Mesodermal cell (in vitro differentiated cells): ENCODE results near the gene CELF3.
A peak's percentile ranks its signal among the peaks of the same experiment; 100 is the strongest.
"Not testable (repeated sequence)": the region's sequence is repeated elsewhere in the genome, so short reads cannot be mapped to it uniquely, and the experiment has no call there.

Source experiments
- H3K27ac ChIP-seq: 2 replicates; pipeline ENCODE4 v1.7.0; 2013; ENCODE audit warnings: mild to moderate bottlenecking, low read depth, low read length, moderate library complexity; ENCODE audit not compliant: severe bottlenecking
- H3K36me3 ChIP-seq: 2 replicates; pipeline ENCODE4 v1.7.1; 2013; ENCODE audit warnings: mild to moderate bottlenecking, low read length, moderate library complexity; ENCODE audit not compliant: control insufficient read depth, insufficient read depth
- H3K4me1 ChIP-seq: one replicate; pipeline ENCODE4 v1.7.1; 2013; ENCODE audit warnings: mild to moderate bottlenecking, low read length; ENCODE audit not compliant: insufficient read depth, control insufficient read depth, poor library complexity, severe bottlenecking
- H3K4me3 ChIP-seq: 2 replicates; pipeline ENCODE4 v1.7.0; 2013; ENCODE audit warnings: low read length, control low read depth, mild to moderate bottlenecking; ENCODE audit not compliant: insufficient read depth, poor library complexity, severe bottlenecking; ENCODE audit errors: extremely low read depth
- H3K9me3 ChIP-seq: 2 replicates; pipeline ENCODE4 v1.7.1; 2013; ENCODE audit warnings: mild to moderate bottlenecking, low read length, moderate library complexity; ENCODE audit not compliant: control insufficient read depth
- WGBS, 2 experiments: methylation state at CpG; one replicate each; pipeline ENCODE4 v1.1.5; 2013; ENCODE audit warnings: missing lambda C conversion rate in 2 of 2; ENCODE audit not compliant: insufficient coverage in 2 of 2; 5-methylcytosine and 5-hydroxymethylcytosine counted together

CELF3 gene

DNA sequence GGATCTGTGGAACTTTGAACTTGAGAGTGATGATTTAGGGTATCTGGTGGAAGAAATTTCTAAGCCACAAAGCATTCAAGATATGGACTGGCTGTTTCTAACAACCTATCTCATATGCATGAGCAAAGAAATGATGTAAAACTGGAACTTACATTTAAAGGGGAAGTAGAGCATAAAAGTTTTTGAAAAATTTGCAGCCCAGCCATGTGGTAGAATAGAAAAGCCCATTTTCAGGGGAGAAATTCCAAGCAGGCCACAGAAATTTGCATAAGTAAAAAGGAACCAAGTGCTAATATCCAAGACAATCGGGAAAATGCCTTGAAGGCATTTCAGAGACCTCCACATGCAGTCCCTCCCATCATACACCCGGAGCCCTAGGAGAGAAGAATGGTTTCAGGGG is 20.4 kb upstream of the CELF3 start:
- Histone ChIP-seq H3K4me1 (no peaks in the 10 kb centered on the region), H3K9me3 (peaks cover 20% of the 10 kb centered on the region), H3K27ac (no peak overlapping the region), H3K36me3 (no peaks in the 10 kb centered on the region), H3K4me3 (no peak overlapping the region)
- 58 to 100% methylated on average over 1 to 2 of the region's 2 CpGs for WGBS, 2 experiments

GRCh38 chr1:151733995-151734394 is 17.4 kb upstream of the CELF3 start:
- WGBS, 2 experiments: 87 to 93% methylated on average over 6 to 9 of the region's 9 CpGs
- not testable (repeated sequence) for H3K4me1 ChIP-seq, H3K36me3 ChIP-seq, H3K27ac ChIP-seq, H3K4me3 ChIP-seq
- H3K9me3 ChIP-seq: peaks cover 20% of the 10 kb centered on the region

GRCh38 chr1:151733126-151733525 is 16.5 kb upstream of the CELF3 start:
- WGBS, 2 experiments: 80 to 87% methylated on average over 3 of the region's 3 CpGs
- H3K27ac ChIP-seq: no peak overlapping the region
- H3K36me3 ChIP-seq: no peaks in the 10 kb centered on the region

GRCh38 chr1:151729966-151730291 is 13.3 kb upstream of the CELF3 start:
- no peaks in the 10 kb centered on the region for H3K9me3 ChIP-seq
- H3K27ac ChIP-seq: no peak overlapping the region
- WGBS, 2 experiments: 88 to 93% methylated on average over 3 of the region's 4 CpGs
- peaks cover 13% of the 10 kb centered on the region for H3K4me1 ChIP-seq
- no peaks in the 10 kb centered on the region for H3K36me3 ChIP-seq
- no peak overlapping the region for H3K4me3 ChIP-seq

More at GRCh38 chr1:151733126-151733525, 16.5 kb upstream of the CELF3 start:
- H3K4me1 ChIP-seq: peaks cover 10% of the 10 kb centered on the region
- no peak overlapping the region for H3K4me3 ChIP-seq
- H3K9me3 ChIP-seq: peaks cover 12% of the 10 kb centered on the region

GRCh38 chr1:151729157-151729965 is 12.8 kb upstream of the CELF3 start:
- Histone ChIP-seq H3K27ac (no peak overlapping the region), H3K4me1 (peaks cover 13% of the 10 kb centered on the region), H3K4me3 (no peak overlapping the region), H3K36me3 (no peaks in the 10 kb centered on the region), H3K9me3 (no peaks in the 10 kb centered on the region)
- 74 to 75% methylated on average over 8 to 10 of the region's 10 CpGs for WGBS, 2 experiments

DNA sequence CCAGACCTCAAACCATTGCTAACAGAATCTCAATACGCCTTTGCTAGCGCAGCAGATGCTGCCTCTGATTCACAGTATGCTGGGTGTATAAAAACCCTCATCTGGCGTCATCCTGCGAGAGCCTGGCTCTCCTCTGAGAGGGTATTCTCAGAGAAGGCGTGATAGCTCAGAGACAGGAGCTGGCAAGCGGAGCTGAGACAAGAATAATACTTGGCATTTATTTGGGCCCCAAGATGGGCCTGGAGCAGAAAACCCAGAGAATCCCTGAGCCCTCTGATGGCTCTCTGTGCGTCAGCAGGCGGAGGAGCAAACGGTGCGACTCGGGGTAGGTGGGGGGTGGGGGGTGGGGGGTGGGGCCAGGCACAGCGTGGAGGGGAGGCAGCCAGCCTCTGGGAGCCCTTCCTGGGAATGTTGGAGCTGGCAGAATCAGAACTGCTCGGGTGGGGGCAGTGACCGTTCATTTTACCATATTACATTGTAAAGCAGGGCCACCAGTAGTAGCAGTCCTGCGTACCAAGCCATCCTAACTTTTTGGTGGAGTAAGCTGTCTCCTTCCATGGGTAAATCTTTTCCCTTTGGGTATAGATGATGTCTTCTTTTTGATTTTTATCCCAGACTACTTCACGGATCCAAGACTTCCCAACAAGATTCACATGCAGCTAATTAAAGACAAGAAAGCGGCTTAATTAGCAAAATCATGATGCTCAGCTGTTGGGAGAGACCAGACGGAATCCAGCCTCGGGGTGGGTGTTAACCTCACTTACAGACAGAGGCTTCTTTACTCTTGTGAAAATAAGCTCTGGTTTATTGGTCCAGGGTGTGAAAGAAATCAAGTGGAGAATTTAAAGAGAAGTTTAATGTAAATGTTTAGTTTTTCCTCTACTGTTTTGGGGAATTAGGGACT is 11.8 kb upstream of the CELF3 start:
- peaks cover 13% of the 10 kb centered on the region for H3K4me1 ChIP-seq
- no peak overlapping the region for H3K27ac ChIP-seq
- no peaks in the 10 kb centered on the region for H3K9me3 ChIP-seq
- WGBS, 2 experiments: 39 to 42% methylated on average over 12 to 16 of the region's 19 CpGs
- no peaks in the 10 kb centered on the region for H3K36me3 ChIP-seq
- H3K4me3 ChIP-seq: no peak overlapping the region

DNA sequence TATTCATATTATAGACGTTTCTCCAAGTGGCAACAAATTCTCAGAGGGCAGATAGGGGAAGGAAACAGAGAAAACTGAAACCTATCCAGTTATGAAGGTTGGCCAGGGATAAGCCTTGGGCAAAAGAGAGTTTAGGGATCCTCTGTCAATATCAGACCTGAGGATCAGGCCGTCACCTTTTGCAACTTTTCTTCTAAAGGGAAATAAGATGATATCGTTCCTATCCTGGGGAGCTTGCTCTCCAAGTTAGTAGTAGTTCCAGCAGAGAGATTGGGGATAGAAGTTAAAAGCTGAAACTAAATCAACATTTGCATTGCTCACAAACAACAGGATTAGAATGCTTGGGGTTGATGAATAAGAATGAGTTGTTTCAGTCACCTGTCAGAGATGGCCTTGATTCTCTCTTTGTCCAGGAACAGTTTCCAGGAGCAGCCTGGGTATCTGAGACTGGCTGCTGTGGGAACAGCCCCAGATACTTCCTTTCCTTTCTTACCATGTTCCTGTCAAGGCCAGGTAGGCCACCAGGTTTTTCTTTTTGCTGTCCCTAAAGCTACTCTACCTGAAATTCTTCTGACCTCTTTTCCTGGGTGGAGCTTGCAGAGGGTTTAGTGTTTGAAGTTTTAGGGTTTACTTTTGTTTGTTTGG is 7.2 kb upstream of the CELF3 start:
- H3K4me3 ChIP-seq: no peak overlapping the region
- no peaks in the 10 kb centered on the region for H3K36me3 ChIP-seq
- H3K4me1 ChIP-seq: peaks cover 13% of the 10 kb centered on the region
- WGBS, 2 experiments: 71 to 100% methylated on average over 1 of the region's 3 CpGs
- H3K27ac ChIP-seq: no peak overlapping the region
- no peaks in the 10 kb centered on the region for H3K9me3 ChIP-seq

DNA sequence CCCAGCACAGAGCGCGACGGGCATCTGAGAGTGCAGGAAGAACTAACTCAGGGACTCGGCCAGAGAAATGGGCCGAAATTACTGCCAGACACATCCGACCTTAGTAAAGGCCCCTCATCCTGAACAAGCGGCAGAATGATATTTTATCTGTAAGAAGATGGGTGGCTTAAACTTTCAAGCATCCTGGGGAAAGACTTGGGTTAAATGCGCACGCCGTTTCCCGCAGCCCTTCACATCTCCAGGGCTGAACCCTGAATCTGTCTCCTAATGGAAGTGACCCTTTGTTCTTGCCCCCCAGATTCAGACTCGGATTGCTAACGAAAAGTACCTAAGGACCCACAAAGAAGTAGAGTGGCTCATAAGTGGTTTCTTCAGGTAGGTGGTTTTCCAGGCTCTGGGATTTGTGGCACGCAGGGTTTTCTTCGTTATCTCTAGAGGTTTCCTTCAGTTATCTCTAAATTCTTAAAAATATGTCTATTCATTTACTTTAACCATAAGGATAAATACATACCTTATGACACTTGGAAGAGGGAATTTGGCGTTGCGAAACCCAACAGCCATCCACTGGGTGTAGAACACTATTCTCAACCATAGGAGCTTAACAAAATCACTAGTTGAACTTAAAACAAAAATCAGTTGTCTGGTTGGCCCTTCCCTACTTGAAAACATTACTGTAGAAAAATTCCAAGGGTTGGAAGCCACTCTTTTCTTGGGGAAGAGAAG is 5.3 kb upstream of the CELF3 start:
- no peak overlapping the region for H3K27ac ChIP-seq
- H3K4me1 ChIP-seq: peaks cover 4% of the 10 kb centered on the region
- 17 to 22% methylated on average over 9 to 13 of the region's 17 CpGs for WGBS, 2 experiments
- H3K9me3 ChIP-seq: no peaks in the 10 kb centered on the region
- peak overlapping the region; percentile 27 for H3K4me3 ChIP-seq
- no peaks in the 10 kb centered on the region for H3K36me3 ChIP-seq

DNA sequence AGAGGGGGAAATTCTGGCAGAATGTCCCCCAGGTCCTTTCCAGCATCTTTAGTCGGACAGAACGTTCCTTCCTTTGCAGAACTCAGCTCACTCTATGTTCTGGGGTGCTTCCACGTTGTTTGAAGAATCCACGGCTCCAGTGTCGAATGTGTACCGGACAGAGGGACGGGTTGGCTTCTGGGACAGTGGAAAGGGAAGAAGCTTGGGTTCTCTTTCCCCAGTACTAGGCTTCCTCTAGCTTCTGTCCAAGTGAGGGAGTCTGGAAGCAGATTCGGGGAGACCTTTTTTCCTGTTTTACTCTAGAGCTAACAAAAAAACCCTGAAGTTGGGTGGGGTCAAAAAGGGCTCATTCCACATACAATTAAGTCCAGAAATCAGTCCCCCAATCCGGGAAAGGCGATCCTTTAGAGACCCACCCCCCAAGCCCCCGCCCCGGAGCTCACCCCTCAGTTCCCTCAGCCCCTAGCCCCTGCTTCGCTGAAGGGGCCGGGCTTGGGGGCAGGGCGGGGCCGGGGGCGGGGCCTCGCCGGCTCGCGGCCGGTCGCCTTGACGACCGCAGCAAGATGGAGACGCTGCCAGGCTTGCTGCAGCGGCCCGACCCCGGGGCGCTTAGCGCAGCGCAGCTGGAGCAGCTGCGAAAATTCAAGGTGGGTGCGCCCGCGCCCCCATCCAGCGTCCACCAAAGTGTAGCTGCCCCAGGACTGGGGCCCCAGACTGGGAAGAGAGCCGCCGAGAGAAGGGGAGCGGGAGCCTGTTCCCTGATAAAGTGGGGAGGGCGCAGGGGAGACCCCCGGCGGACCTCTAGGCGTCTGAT is 4.6 kb upstream of the CELF3 start, which contains the start of gene RIIAD1:
TSS of gene RIIAD1 (plus strand) at position 549 of the 814 bp plus-strand sequence. CDS start at position 564, 15 bp downstream.
- Histone ChIP-seq H3K9me3 (no peaks in the 10 kb centered on the region), H3K4me1 (peaks cover 4% of the 10 kb centered on the region), H3K4me3 (peak within 1 kb of the TSS; percentile 27), H3K36me3 (no peaks in the 10 kb centered on the region), H3K27ac (peak within 1 kb of the TSS; percentile 16)
- WGBS, 2 experiments: 1 to 6% methylated on average over 16 to 31 of the region's 44 CpGs
